ENCODE results near the gene MYH9.
"Not testable (repeated sequence)": the region's sequence is repeated elsewhere in the genome, so short reads cannot be mapped to it uniquely, and the experiment has no call there.

The MYH9 gene

GRCh38 chr22:36294293-36294620 lies 93.5 kb downstream of the MYH9 start:
- DNase-seq (ENCODE audit: low spot score) = no peak
- TF ChIP-seq CTCF (IDR thresholded peaks at IDR 0.05; ENCODE audit: borderline replicate concordance, control extremely low read depth, extremely low read depth, insufficient read depth, missing control alignments) = no peak
- in situ Hi-C loops (cut with MboI; ENCODE audit: low sequenced_read_pairs, unreplicated experiment) = no loop called here

- no peak for DNase-seq (ENCODE audit: low spot score)
- in situ Hi-C loops (cut with MboI; ENCODE audit: low sequenced_read_pairs, unreplicated experiment) = no loop called here
- TF ChIP-seq CTCF (IDR thresholded peaks at IDR 0.05; ENCODE audit: borderline replicate concordance, control extremely low read depth, extremely low read depth, insufficient read depth, missing control alignments) = no peak
Measured at GRCh38 chr22:36293606-36294292, 94.0 kb downstream of the MYH9 start.

- DNase-seq (ENCODE audit: low spot score) = no peak
- no peak for TF ChIP-seq CTCF (IDR thresholded peaks at IDR 0.05; ENCODE audit: borderline replicate concordance, control extremely low read depth, extremely low read depth, insufficient read depth, missing control alignments)
- in situ Hi-C loops (cut with MboI; ENCODE audit: low sequenced_read_pairs, unreplicated experiment) = no loop called here
Measured at GRCh38 chr22:36292823-36293530, 94.8 kb downstream of the MYH9 start.

GRCh38 chr22:36291831-36292740 lies 95.7 kb downstream of the MYH9 start:
- in situ Hi-C loops (cut with MboI; ENCODE audit: low sequenced_read_pairs, unreplicated experiment) = no loop called here
- no peak for TF ChIP-seq CTCF (IDR thresholded peaks at IDR 0.05; ENCODE audit: borderline replicate concordance, control extremely low read depth, extremely low read depth, insufficient read depth, missing control alignments)

GRCh38 chr22:36290391-36291075 lies 97.2 kb downstream of the MYH9 start:
- in situ Hi-C loops (cut with MboI; ENCODE audit: low sequenced_read_pairs, unreplicated experiment); DNase-seq (ENCODE audit: low spot score): not testable (repeated sequence)

More at GRCh38 chr22:36291831-36292740, 95.7 kb downstream of the MYH9 start:
- no peak for DNase-seq (ENCODE audit: low spot score)

- in situ Hi-C loops (cut with MboI; ENCODE audit: low sequenced_read_pairs, unreplicated experiment); DNase-seq (ENCODE audit: low spot score): not testable (repeated sequence)
Measured at GRCh38 chr22:36289948-36290371, 97.8 kb downstream of the MYH9 start.

- no peak for TF ChIP-seq CTCF (IDR thresholded peaks at IDR 0.05; ENCODE audit: borderline replicate concordance, control extremely low read depth, extremely low read depth, insufficient read depth, missing control alignments)
- in situ Hi-C loops (cut with MboI; ENCODE audit: low sequenced_read_pairs, unreplicated experiment) = no loop called here
- no peak for DNase-seq (ENCODE audit: low spot score)
Measured at GRCh38 chr22:36289406-36289870, 98.3 kb downstream of the MYH9 start.
